GM21381 (cell line): Measurements from ENCODE around the gene TTC16.
A peak's percentile ranks its signal among the peaks of the same experiment; 100 is the strongest.

Experiments
- ATAC-seq: cut with Tn5 transposase; IDR thresholded peaks from one replicate; pipeline ENCODE4 v1.9.1; 2021; ENCODE audit warnings: mild to moderate bottlenecking, moderate library complexity; ENCODE audit not compliant: unreplicated experiment

The TTC16 gene

DNA sequence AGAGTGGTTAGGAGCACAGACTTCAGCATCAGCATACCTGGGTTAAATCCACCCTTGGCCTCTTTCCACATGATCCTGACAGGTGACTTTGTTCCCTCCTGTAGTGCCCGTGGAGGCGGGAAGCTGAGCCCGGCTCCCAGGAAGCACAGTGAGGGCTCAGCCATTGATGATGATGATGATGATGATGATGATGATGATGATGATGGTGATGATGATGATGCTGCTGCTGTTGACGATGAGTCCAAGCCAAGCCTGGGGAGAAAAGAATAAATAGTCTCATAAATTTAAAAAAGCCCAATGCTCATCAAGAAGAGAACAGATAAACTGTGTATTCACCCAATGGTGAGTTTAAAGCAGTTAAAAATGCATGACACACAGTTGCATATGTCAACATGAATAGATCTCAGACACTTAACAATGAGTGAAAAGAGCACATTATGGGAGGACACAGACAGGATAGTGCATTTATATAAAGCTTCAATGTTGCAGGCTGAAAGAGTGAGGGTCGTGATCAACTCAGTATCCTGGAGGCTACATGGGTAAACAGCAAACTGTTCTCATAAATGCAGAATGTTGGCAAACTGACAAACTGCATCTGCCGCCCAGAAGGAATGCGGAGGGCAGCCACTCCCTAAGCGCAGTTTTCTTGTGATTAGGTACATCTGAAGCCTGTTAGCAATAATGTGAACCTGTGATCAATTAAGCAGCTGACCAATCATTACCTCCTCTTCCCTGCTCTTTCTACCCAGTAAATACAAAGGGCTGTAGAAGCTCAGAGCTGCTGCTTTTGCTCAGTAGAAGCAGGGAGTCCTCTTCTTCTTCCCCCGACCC, 20.8 kb upstream of the TTC16 start:
- no peak for ATAC-seq

DNA sequence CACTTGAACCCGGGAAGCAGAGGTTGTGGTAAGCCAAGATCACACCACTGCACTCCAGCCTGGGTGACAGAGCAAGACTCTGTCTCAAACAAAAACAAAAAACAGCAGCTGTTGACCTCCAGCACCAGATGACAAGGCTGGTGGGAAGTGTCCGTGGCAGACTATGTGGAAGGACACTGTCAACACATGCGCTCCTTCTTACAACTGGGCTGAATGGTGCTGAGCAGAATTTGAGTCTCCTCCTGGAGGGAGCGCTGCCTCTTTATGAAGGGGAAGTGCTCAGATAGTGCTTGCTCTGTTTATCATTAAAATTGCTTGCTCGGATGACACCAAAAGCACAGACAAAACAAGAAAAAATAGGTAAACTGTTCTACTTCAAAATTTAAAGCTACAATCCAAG, 18.3 kb upstream of the TTC16 start:
- no peak for ATAC-seq

- ATAC-seq = no peak
Observed at GRCh38 chr9:127698386-127698785, 17.5 kb upstream of the TTC16 start.

DNA sequence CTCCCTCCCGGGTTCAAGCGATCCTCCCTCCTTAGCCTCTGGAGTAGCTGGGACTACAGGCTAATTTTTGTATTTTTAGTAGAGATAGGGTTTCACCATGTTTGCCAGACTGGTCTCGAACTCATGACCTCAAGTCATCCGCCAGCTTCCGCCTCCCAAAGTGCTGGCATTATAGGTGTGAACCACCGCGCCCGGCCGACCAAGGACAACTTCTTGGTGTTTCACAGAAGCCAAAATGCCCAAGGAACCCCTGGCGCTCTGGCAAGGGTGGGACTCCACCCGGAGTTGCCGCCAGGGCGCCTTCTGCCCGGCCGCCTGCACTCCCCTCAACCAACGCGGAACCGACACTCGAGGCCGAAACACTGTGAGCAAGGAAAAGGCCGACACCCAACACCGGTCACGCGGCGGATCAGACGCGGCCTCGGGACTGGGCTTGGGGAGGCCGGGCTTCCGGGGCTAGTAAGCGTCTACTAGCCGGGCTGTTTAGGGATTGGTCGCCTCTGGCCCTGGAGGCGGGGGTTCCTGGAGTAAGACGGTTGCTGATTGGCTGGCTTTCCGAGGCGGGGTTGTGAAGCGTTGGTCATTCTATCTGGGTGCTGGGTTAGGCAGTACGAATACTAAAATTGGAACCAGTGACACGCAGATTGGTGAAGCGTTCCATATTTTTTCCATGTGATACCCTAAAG, 16.8 kb upstream of the TTC16 start:
- ATAC-seq = peak; percentile 96

- ATAC-seq = no peak
Observed at GRCh38 chr9:127700140-127700539, 15.7 kb upstream of the TTC16 start.

- no peak for ATAC-seq
Observed at GRCh38 chr9:127700594-127701255, 15.2 kb upstream of the TTC16 start.

DNA sequence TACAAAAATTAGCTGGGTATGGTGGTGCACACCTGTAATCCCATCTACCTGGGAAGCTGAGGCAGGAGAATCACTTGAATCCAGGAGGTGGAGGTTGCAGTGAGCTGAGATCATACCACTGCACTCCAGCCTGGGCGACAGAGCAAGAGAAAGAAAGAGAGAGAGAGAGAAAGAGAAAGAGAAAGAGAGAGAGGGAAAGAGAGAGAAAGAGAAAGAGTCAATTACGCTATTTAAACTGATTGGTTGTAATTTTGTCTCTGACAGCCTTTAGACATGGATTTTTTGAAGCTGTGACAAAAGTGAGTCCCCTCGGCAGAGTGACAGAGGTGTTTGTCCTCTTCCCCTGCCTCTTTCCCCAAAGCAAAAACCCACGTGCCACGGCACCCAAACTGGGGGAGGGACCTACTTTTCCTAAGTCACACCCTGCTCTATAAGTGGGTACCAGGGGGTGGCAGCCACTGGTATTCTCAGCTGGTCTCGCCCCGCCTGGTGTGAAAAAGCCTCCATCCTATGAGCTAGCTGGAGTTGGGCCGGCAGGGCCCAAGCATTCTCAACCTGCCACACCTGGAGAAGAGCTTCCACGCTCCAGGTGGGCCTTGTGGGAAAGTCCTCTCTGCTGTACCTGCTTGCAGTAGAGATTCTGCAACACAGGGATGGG, 12.5 kb upstream of the TTC16 start:
- ATAC-seq = no peak

GRCh38 chr9:127705577-127706379, 10.1 kb upstream of the TTC16 start:
- ATAC-seq = no peak

DNA sequence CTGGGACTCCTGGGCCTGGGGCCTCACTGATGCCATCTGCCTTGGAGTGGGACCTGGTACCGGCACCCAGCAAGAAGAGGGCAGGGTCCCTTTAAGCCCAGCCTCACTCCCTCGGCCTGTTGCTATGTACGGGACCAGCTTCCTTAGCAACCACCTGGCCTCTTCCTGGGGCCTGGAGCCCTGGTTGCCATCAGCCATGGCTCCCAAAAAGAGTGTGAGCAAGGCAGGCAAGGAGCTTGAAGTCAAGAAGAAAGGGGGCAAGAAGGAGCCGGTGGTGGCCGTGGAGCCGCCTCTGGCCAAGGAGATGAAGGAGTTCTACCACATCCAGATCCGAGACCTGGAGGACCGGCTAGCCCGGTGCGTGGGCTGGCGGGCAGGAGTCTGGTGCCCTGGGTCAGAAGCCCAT, 9.0 kb upstream of the TTC16 start, which contains the start of gene CFAP157:
Gene CFAP157 (plus strand): TSS at position 153 of the 406 bp plus-strand sequence. CDS start 44 bp downstream, at position 197.
- no peak for ATAC-seq

DNA sequence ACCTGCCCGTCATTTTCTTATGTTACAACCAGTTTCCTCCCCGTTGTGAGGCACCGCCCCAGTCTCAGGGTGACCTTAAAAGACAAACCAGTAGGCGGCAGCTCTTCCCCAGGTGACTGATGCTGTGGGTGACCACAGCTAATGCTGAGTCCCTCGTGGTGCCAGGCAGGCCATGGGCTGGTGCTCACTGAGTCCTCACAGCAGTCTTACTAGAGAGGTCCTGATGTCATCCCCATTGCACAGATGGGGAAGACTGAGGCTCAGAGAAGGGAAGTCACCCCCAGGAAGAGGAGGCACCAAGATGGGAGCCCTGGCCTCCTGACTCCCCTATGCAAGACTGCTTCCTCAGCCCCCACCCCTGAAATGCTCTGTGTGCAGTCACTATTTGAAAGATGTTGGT, 8.1 kb upstream of the TTC16 start:
- ATAC-seq = no peak

DNA sequence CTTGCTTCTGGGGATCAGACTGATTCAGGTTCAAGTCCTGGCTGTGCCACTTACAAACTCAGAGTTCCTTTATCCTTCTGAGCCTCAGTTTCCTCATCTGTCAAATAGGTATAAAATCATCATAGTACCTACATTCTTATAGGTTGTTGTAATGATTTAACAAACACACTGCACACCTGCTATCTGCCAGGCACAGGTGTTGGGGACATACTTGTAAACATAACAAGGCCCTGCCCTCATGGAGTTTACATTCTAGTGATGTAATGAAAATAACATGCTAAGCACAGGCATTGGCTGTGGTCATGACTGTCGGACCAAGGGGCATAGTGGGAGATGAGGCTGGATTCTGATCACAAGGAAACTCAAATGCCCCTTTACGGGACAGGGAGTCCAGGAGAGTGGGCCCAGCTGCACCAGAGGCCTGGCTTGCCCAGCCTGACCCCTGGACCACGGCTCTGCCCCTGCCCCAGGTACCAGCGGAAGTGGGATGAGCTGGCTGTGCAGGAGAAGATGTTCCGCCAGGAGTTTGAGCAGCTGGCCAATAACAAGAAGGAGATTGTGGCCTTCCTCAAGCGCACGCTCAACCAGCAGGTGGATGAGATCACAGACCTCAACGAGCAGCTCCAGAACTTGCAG, 6.8 kb upstream of the TTC16 start:
- no peak for ATAC-seq

- no peak for ATAC-seq
Observed at GRCh38 chr9:127710204-127710783, 5.6 kb upstream of the TTC16 start.

- no peak for ATAC-seq
Observed at GRCh38 chr9:127711226-127711701, 4.6 kb upstream of the TTC16 start.

- no peak for ATAC-seq
Observed at GRCh38 chr9:127711831-127712274, 4.0 kb upstream of the TTC16 start.

GRCh38 chr9:127712371-127712770, 3.5 kb upstream of the TTC16 start:
- ATAC-seq = no peak

GRCh38 chr9:127712867-127713266, 3.0 kb upstream of the TTC16 start:
- ATAC-seq = no peak

- no peak for ATAC-seq
Observed at GRCh38 chr9:127714020-127714750, 1.7 kb upstream of the TTC16 start.

DNA sequence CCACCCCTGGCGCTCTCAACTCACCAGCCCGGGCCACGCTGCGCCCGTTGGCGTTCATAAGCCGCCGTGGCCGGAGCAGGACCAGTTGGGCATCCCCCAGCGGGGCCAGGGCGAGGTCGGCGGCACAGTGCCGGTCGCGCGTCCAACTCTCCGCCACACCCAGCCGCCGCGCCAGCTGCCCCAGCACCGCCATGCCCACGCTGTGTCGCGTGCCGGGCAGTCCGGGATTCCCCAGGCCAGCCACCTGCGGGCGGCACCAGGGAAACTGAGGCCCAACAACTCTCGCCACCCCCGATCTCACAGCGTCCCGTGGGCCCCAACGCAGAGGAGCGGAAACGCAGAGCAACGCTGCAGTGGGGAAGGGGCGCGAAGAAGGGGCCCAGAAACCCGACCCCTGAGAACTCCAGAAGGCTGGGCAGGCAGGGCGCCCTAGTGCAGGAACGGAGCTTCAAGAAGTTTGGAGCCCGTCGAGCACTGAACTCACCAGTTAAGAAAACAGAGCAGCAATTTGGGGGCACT, 869 bp upstream of the TTC16 start:
- ATAC-seq = peak; percentile 7
